ENCODE data around the gene GPR146. TPM values are rescaled to one million over a fixed set of nuclear protein-coding genes. Genes with fewer than 3 reads are reported as not detected.

The GPR146 gene
- total RNA-seq, 1 donor from 2014 or later = 36.1 TPM

DNA sequence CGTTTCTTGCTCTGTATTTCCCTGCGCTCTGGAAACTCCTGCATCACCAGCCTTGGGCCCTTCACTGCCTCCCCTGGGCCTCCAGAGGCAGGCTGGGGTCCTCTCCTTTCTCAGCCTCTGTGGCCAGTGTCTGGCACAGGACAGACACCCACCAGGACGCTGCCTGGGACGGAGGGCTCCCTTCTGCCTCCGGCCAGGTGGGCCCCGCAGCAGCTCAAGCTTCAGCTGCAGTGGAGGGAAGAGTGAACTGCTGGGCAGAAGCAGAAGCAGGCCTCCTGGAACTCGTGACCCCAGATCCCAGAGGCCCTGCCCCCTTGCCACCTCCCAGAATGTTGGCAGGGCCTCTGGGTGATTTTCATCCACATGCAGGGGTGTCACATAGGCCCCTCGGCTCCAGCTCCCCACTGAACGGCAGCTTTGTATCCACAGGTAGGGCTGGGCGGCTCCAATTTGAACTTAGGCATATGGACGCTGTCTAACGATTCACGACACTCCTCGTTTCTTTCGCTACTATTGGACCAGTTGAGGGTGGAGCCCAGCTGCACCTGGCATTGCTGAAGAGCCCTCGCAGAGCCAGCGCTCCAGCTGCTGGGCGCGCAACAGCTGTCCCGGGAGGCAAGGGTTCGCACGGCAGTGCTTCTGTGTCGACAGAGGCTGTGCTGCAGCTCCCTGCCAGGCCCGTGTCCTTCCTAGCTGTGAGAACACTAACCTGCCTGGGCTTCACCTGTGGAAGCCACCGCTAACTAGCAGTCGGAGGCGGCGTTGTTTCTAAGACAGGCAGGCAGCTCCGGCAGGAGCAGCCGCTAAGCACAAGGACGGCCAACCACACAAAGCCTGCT lies 18.4 kb upstream of the GPR146 start:
- peaks cover 0 to 4% of the 10 kb centered on the region in 2 donors for H3K36me3 ChIP-seq
- H3K4me3 ChIP-seq = no peak overlapping the region
- H3K27ac ChIP-seq = no peak overlapping the region
- intact Hi-C loops (cut with DNase I) = loop anchor here (10.0 kb wide), 1 partner anchor 1689 kb away; no protein-coding TSS in a partner anchor
- DNase-seq (ENCODE audit: extremely low spot score in 2 of 2) = no peak
- no peaks in the 10 kb centered on the region for H3K27me3 ChIP-seq
- no peaks in the 10 kb centered on the region for H3K9me3 ChIP-seq
- TF ChIP-seq, protein P1, sequence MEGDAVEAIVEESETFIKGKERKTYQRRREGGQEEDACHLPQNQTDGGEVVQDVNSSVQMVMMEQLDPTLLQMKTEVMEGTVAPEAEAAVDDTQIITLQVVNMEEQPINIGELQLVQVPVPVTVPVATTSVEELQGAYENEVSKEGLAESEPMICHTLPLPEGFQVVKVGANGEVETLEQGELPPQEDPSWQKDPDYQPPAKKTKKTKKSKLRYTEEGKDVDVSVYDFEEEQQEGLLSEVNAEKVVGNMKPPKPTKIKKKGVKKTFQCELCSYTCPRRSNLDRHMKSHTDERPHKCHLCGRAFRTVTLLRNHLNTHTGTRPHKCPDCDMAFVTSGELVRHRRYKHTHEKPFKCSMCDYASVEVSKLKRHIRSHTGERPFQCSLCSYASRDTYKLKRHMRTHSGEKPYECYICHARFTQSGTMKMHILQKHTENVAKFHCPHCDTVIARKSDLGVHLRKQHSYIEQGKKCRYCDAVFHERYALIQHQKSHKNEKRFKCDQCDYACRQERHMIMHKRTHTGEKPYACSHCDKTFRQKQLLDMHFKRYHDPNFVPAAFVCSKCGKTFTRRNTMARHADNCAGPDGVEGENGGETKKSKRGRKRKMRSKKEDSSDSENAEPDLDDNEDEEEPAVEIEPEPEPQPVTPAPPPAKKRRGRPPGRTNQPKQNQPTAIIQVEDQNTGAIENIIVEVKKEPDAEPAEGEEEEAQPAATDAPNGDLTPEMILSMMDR (IDR thresholded peaks at IDR 0.05) = no peak
- TF ChIP-seq POLR2AphosphoS5 (IDR thresholded peaks at IDR 0.05; ENCODE audit: insufficient read depth in 1 of 2, low read depth in 1 of 2) (no peak), POLR2A (IDR thresholded peaks at IDR 0.05) (no peak)
- H3K4me1 ChIP-seq = peaks cover 43% of the 10 kb centered on the region

DNA sequence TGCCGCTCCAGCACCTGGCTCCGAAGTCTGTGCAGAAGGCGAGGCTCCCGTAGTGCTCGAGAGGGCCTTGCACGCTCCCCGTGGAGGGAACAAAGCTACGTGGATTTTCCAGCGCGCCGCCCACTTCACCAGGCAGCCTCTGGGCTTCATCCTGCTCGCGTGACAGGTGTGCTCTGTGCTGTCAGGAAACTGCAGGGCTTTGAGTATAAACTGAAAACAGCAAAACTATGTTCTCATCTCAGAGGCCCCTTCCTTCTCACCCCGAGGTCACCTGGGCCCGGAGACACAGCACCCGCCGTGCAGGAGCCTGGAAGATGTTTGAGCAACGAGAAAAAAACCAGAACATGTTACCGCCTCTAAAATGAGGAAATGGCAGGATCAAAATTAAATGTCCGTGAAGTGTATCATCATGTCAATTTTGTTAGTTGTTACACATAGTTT lies 17.6 kb upstream of the GPR146 start:
- H3K9me3 ChIP-seq = no peaks in the 10 kb centered on the region
- no peak for DNase-seq (ENCODE audit: extremely low spot score in 2 of 2)
- intact Hi-C loops (cut with DNase I) = loop anchor here (10.0 kb wide), 1 partner anchor 1688 kb away; no protein-coding TSS in a partner anchor
- no peaks in the 10 kb centered on the region for H3K27me3 ChIP-seq
- H3K36me3 ChIP-seq = peaks cover 0 to 4% of the 10 kb centered on the region in 2 donors
- TF ChIP-seq, protein P1 (IDR thresholded peaks at IDR 0.05) = no peak
- TF ChIP-seq POLR2AphosphoS5 (IDR thresholded peaks at IDR 0.05; ENCODE audit: insufficient read depth in 1 of 2, low read depth in 1 of 2) = no peak
- H3K4me1 ChIP-seq = peaks cover 43% of the 10 kb centered on the region
- peak overlapping the region; percentile 97 for H3K27ac ChIP-seq
- peak overlapping the region in 1 of 2 donors; percentile 82 for H3K4me3 ChIP-seq

DNA sequence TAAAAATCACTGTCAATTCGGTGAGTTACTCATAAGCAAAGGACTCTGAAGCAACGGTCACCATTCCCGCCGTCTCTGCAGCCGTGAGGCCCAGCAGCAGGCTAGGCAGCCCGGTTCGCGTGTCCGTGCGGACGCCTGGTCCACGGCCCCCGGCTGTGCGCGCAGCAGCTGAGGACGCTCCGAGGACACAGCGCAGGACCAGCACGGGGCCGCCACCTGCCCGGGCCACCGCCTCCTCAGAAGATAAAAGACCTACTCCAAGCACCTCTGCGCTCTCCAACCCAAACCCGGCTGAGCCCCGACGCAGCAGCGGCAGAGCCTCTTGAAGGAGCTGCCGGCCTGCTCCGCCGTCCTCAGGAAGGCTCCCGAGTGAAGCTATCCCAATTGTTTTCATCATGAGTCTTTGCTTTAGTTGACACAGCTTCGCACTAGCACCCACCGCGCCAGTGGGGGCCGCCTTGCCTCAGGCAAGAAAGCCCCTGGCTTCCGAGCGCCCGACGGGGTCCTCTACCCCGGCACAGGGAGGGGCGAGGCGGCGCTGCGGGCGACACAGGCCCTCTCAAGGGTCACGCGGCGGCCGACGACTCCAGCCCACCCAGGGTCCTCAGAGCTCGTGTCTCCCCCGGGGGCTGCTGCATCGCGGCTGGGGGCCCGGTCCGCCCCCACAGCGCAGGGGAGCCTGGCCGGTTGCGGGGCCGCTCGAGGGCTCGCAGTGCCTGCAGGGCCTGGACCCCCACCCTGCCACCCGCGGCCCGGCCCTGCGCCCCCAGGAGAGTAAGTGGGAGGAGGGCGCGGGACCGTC lies 16.9 kb upstream of the GPR146 start:
- no peaks in the 10 kb centered on the region for H3K27me3 ChIP-seq
- H3K36me3 ChIP-seq = peaks cover 0 to 4% of the 10 kb centered on the region in 2 donors
- TF ChIP-seq POLR2AphosphoS5 (IDR thresholded peaks at IDR 0.05; ENCODE audit: insufficient read depth in 1 of 2, low read depth in 1 of 2) = peak in 1 of 2 donors; percentile 16
- TF ChIP-seq, protein P1 (IDR thresholded peaks at IDR 0.05) = no peak
- H3K4me3 ChIP-seq = peak overlapping the region; percentile 62 to 82
- H3K4me1 ChIP-seq = peaks cover 43% of the 10 kb centered on the region
- no peak for DNase-seq (ENCODE audit: extremely low spot score in 2 of 2)
- no peaks in the 10 kb centered on the region for H3K9me3 ChIP-seq
- H3K27ac ChIP-seq = peak overlapping the region; percentile 97
- intact Hi-C loops (cut with DNase I) = loop anchor here (2.0 to 10.0 kb wide), 2 partner anchors 37 to 1687 kb away; no protein-coding TSS in a partner anchor

DNA sequence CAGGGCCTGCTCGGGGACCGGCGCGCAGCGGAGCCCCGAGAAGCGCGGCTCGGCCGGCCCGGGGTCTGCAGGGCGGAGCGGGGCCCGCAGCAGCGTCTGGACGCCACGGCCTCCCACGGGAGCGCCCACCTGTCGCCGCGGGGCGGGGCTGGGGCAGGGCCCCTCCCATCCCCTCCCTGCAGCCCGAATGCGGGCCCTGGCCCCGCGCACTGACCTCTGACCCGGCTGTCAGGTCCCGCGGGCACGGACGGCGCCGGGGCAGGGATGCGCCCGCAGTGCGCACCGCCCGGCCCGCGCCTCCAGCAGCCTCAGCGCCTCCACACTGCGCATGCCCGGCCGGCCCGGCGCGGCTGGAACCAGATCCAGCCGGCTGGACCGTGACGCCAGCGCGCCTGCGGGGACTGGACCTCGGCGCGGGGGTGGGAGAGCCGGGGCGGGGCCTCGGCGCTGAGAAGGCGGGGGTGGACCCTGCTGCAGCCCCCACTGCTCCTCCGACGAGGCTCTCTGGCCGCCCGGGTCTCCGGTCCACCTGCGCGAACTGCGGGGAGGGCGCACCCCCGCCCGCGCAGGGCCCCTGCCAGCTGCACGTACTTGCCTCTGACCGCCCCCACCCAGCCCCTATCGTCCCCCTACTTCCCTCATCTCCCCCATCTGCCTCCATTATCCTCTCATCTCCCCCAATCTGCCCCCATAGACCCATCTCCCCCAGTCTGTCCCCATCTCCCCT lies 16.1 kb upstream of the GPR146 start:
- Histone ChIP-seq H3K27ac (peak overlapping the region; percentile 97), H3K27me3 (no peaks in the 10 kb centered on the region), H3K4me1 (peaks cover 43% of the 10 kb centered on the region), H3K4me3 (peak overlapping the region; percentile 62 to 82), H3K9me3 (no peaks in the 10 kb centered on the region), H3K36me3 (peaks cover 0 to 4% of the 10 kb centered on the region in 2 donors)
- intact Hi-C loops (cut with DNase I) = loop anchor here (2.0 to 10.0 kb wide), 2 partner anchors 37 to 1687 kb away; no protein-coding TSS in a partner anchor
- DNase-seq (ENCODE audit: extremely low spot score in 2 of 2) = no peak
- peak in 1 of 2 donors; percentile 15 for TF ChIP-seq POLR2AphosphoS5 (IDR thresholded peaks at IDR 0.05; ENCODE audit: insufficient read depth in 1 of 2, low read depth in 1 of 2)
- TF ChIP-seq, protein P1 (IDR thresholded peaks at IDR 0.05) = no peak
- TF ChIP-seq POLR2A (IDR thresholded peaks at IDR 0.05) = peak; percentile 20 to 64
